HG02943 (cell line): ENCODE results near the gene NBPF11.
A peak's percentile ranks its signal among the peaks of the same experiment; 100 is the strongest.
"Not testable (repeated sequence)": the region's sequence is repeated elsewhere in the genome, so short reads cannot be mapped to it uniquely, and the experiment has no call there.

Source experiments
- ATAC-seq: cut with Tn5 transposase; IDR thresholded peaks from one replicate; pipeline ENCODE4 v1.9.1; 2021; ENCODE audit warnings: mild to moderate bottlenecking, low read depth, moderate library complexity; ENCODE audit not compliant: unreplicated experiment

NBPF11 gene

DNA sequence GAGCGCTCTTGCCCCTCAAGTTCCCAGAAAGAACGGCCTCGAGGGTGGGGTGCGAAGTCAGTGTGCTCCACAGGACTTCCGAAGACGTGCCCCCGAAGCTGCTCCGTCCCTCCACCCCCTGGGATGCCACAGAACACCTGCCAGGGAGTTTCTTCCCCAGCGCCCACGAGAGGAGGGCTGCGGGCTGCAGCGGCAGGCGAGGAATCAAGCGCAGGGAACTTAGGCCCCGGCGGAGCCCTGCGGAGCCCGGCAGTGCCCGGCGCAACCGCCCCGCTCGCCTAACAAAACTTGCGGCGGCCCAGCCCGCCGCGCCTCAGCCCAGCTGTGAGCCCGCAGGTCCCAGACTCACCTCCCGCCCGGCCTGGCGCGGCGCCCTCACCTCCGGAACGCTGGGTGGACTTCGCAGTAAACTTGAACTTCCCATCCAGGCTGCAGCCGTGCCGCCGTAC, 686 bp downstream of the NBPF11 start:
- peak; percentile 32 for ATAC-seq

DNA sequence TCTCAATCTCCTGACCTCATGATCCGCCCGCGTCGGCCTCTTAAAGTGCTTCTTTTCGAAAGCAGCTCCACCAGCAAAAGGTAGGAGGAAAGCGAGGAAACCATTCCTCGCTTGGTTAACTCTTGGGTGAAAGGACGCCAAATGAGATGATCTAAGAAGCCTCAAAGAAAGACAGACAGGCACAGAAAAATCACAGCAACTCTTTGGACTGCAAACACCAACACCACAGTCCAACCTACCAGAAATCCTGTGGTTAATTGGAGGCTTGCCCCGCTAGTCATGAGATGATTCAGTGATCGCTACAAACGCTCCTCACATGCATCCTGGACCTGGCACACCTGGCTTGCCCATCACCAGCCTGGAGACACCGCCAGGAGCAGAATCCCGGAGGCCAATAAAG, 1.1 kb downstream of the NBPF11 start:
- ATAC-seq, result not testable (repeated sequence)

DNA sequence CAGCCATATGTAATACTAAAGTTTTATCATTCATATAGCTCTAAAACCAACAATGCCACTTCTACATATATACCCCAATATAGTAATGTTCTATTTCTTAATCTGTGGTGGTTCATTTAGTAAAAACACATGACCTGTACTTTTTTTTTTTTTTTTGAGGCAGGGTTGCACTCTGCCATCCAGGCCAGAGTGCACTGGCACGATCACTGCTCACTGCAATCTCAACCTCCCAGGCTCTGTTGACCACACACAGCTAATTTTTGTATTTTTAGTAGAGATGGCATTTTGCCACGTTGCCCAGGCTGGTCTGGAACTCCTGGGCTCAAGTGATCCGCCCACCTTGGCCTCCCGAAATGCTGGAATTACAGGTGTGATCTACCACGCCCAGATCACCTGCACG, 2.1 kb downstream of the NBPF11 start:
- not testable (repeated sequence) for ATAC-seq

DNA sequence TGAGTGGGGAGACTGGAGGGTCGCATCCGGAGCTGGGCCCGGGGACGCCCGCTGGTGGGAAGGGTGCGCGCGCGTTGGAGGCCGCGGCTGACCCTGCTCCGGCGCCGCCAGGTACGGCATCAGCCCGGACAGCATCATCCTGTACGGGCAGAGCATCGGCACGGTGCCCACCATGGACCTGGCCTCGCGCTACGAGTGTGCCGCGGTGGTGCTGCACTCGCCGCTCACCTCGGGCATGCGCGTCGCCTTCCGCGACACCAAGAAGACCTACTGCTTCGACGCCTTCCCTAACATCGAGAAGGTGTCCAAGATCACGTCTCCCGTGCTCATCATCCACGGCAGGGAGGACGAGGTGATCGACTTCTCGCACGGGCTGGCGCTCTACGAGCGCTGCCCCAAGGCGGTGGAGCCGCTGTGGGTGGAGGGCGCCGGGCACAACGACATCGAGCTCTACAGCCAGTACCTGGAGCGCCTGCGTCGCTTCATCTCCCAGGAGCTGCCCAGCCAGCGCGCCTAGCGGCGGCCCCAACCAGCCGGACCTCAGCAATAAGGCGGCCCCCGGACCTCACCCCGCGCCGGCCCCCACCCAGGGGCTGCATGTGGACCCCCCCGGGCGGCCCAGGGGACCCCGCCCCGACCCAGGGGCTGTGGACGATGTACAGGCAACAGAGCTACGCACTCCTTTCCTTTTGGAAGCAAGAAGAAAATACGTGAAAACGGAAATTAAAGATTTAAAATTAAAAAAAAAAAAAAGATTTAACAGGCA, 2.8 kb downstream of the NBPF11 start:
- ATAC-seq, result not testable (repeated sequence)

DNA sequence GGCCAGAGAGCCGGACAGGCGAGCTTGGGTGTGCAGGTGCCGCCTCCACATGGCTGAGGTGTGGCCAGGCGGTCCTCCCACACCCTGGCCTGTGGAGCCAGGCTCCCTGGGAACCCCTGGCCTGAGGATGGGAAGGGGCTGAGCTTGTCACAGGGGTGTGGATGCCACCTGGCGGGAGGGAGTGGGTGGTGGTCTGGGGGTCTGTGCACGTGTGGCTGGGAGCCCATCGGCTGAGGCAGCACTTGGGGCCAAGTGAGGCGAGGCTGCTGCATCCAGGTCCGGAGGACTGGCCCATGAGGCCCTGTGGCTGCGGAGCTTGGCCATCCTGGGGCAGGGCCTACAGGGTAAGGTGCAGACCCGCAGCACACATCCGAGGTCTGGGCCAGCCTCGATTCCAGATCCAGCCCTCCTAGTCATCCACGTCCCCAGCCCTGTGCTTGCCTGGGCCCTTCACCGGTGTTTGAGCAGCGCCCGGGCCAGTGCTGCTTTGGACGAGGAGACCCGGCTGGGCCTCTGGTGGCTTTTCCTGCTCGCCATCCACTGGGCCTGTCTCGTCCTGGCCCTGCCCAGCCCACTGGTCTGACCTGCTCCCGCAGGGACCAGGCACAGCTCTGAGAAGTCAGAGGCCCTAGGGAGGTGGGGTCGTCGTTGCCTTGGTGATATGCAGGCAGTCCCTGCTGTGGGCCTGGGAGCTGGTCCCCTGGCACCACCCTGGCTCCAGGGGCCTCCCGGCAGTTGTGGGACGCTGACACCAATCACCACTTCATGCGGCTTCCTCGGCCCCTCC, 4.8 kb downstream of the NBPF11 start:
- ATAC-seq, result not testable (repeated sequence)

DNA sequence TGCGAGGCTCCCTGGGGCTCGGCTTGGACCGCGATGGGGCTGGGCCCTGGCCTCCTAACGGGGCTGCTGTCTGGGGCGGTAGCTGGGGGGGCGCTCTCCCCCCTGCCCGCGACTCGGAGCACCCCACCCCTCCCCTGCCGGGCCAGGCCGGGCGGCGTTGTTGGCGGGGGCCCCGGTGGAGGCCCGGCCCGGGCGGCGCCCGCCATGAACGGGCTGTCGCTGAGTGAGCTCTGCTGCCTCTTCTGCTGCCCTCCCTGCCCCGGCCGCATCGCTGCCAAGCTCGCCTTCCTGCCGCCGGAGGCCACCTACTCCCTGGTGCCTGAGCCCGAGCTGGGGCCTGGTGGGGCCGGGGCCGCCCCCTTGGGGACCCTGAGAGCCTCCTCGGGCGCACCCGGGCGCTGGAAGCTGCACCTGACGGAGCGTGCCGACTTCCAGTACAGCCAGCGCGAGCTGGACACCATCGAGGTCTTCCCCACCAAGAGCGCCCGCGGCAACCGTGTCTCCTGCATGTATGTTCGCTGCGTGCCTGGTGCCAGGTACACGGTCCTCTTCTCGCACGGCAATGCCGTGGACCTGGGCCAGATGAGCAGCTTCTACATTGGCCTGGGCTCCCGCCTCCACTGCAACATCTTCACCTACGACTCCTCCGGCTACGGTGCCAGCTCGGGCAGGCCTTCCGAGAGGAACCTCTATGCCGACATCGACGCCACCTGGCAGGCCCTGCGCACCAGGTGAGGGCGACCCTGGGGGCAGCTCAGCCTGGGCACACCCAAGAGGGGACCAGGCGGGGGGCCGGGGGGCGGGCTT, 5.7 kb downstream of the NBPF11 start:
- not testable (repeated sequence) for ATAC-seq

DNA sequence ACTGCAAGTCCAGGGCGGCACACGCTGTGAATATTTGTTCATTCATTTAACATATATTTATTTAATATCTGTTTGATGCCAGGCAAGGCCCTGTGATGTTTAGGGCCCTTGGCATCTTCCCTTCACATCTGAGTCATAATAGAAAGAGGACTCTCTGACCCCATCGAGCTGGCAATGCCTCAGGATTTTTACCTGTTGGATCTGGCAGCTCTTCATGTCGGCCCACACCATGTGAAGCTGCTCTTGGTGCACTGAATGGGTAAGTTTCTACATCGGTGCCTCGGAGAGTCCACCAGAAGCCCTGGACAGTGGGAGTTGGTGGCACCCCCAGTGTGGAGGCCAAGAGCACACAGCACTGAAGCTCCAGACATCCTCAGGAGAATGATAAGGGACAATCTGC, 8.9 kb downstream of the NBPF11 start:
- ATAC-seq, result not testable (repeated sequence)

DNA sequence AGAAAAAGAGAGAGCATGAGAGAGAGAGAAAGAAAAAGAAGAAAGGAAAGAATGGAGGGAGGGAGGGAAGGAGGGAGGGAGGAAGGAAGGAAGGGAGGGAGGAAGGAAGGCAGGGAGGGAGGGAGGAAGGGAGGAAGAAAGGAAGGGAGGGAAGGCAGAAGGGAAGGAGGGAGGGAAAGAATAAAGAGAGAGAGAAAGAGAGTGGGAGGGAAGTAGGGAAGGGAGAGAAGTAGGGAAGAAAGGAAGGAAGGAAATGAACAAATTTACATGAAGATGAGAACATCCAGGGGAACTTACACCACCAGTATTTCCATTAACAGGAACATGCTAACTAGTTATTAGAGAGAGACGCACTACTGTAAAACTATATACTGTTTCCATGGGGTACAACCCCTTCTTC, 10.1 kb downstream of the NBPF11 start:
- ATAC-seq, result not testable (repeated sequence)

DNA sequence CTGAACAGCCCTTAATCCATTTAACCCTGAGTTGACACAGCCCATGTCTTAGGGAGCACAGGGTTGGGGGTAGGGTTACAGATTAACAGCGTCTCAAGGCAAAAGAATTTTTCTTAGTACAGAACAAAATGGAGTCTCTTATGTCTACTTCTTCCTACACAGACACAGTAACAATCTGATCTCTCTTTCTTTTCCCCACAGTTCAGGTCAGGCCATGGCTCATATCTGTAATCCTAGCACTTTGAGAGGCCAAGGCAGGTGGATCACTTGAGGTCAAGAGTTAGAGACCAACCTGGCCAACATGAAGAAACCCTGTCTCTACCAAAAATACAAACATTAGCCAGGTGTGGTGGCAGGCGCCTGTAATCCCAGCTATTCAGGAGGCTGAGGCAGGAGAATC, 13.5 kb downstream of the NBPF11 start:
- ATAC-seq, result not testable (repeated sequence)

DNA sequence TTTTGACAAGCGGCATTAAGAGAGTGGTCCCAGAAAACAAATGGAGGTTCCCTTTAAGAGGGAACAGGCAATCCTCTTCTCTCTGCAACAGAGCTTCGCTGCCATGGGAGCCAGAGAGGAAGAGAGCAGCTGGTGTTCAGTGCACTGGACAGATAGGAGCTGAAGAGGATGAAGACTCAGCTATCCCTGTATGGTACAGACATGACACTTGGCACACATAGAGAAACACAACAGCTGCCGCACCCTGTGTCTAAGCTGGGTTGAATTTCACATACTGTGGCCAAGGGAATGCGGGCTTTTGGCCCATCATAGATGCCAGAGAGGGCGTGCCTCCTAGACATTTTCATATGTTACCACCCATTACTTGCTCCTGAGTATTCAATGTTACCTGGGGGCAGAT, 29.7 kb downstream of the NBPF11 start:
- ATAC-seq, result not testable (repeated sequence)

DNA sequence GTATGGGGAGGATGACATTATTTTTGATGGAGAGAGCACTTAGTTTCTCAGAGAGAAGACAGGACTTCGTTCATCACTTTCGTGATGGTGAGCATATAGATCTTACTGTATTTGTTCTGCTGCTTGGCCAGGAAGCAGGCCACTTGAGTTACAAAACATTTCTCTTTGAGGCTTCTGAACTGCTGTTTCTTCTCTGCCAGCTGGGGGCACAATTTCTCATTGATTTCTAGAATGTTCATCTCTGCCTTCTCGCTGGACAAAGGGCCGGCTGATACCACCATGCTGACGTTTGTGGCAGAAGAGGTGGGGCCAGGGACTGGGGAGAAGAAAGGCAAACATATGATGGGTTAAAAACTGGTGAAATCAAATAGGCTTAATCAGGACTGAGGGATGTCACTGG, 31.7 kb downstream of the NBPF11 start:
- not testable (repeated sequence) for ATAC-seq

DNA sequence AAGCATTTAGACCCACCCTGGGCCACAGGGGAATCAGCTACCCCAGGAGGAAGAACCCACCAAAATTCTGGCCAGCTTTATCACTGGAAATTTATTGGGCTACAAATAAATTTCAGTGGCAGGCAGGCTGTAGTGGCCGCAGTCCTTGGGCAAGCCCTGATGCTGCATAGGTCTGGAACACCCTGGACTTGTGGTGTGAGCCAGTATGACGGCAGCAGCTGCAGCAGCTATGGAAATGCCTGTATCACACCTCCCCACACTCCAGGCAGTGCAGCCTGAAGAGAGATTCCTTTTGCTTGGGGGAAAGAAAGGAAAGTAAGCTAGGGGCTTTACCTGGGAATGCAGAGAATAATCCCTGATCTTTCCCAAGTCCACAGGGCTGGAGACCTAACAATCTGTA, 56.3 kb downstream of the NBPF11 start:
- ATAC-seq, result not testable (repeated sequence)

DNA sequence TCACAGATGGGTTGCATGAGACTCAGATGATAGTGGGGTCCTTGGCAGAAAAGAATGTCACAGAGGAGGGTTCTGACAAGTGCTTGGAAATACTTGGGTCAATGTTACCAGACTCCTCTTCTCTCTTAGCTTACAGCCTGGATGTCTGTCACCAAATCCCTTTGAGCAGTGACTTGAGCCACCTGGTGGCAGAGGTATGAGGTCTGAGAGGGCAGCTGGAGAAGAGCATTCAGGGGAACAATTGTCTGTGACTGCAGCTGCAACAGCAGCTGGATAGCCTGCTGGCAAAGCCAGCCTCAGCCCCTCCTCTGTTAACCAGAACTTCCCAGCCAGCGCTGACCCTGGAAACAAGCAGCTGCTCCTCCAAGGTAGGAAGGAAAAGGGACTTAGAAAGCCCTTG, 65.9 kb downstream of the NBPF11 start:
- ATAC-seq, result not testable (repeated sequence)

DNA sequence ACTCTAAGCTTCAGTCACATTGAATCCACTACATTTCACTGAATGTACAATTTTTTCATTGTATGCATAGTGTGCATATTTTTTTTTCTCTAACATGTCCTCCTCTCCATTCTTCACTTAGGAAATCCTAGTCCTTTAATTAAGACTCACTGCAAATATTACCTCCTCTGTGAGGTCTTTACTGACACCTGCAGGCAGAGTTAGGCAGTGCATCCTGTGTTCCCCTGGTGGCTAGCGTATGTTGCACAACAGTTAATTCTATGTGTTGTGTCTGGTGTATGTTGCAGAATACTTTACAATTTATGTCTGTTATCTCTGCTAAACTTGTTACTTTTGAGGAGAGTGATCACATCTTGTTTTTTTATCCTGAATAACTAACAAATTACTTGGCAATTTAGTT, 70.9 kb downstream of the NBPF11 start:
- not testable (repeated sequence) for ATAC-seq

DNA sequence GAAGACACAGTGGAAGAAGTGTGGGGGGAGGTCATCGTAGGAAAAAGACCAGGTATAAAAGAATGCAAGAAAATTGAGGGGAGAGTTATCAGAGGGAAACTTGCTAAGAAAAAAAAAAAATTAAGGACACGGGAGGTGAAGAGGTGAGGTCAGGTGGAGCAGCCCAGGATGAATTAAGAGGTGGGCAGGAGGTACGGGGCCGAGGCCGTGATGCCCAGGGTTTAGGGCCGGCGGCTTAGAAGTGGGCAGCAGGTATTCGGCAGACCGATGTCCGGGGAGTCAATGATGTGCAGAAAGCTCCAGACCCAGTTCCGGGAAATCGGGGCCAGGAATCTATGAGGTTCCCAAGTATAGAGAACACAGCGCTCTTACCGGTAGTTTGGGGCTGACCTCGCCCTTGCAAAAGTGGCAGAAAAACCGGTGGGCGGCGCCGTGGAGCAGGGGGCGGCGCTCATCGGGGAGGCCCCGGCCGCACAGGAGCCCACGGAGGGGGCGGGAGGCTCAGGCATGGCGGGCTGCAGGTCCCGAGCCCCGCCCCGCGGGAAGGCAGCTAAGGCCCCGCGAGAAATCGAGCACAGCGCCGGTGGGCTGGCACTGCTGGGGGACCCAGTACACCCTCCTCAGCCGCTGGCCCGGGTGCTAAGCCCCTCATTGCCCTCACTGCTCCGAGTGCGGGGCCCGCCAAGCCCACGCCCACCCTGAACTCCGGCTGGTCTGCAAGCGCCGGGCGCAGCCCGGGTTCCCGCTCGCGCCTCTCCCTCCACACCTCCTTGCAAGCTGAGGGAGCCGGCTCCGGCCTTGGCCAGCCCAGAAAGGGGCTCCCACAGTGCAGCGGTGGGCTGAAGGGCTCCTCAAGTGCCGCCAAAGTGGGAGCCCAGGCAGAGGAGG, 73.2 kb downstream of the NBPF11 start:
- not testable (repeated sequence) for ATAC-seq

DNA sequence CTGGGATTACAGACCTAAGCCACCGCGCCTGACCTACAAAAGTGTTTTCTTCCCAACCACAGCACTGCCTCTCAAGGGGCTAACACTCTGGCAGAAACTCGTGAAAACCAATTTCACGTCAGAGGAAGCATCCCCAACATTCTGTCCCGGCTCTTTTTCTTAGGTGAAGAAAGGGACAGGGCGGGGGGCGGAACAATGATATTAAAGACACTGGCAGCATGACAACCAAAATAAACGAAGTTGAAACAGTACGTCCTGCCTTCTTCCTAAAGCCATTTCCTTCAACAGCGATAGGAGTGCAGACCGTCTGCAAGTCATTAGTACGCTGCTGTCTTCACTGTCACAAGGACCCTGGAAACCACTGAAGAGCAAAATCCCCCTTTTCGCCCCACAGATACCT, 74.0 kb downstream of the NBPF11 start:
- ATAC-seq, result not testable (repeated sequence)

DNA sequence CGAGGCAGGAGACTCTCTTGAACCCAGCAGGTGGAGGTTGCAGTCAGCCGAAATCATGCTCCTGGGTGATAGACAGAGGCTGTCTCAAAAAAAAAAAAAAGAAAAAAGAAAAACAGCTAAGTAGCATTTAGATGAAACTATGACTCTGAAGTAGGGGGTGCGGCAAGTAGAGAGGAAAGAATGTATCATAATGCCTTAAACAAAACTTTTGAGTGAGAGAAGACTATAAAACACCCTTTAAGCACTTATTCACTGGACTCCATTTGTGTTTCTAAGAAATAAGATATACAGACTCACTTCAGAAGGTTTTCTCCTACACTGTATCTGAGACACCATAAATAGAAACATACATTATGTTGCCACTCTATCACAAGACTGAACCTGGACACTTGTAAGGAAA, 74.6 kb downstream of the NBPF11 start:
- not testable (repeated sequence) for ATAC-seq

DNA sequence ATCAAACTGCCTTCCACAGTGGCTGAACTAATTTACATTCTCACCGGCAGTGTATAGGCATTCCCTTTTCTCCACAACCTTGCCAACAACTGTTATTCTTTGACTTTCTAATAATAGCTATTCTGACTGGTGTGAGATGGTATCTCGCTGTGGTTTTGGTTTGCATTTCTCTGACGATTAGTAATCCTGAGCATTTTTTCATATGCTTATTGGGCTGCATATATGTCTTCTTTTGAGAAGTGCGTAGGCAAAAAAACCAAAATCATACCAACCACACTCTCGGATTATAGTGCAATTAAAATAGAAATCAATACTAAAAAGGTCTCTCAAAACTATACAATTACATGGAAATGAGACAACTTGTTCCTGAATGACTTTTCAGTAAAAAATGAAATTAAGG, 78.7 kb downstream of the NBPF11 start:
- not testable (repeated sequence) for ATAC-seq

DNA sequence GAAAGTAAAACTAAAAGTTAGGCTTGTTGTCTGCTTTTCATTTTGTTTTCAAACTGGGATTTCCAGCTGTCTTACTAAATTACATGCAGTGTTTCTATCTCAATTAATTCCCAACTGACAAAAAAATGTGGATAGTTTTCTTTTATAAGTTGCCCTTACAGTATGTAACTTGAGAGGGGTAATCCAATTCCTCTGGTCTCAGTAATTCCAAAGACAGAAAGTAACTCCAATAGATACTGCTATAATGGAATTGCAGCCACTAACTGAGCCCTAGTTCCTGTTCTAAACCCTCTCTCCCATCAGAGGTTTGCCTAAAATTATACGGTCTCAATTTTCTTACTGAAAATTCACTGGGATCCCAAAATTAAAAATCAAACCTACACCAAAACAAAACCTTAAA, 83.5 kb downstream of the NBPF11 start:
- not testable (repeated sequence) for ATAC-seq

DNA sequence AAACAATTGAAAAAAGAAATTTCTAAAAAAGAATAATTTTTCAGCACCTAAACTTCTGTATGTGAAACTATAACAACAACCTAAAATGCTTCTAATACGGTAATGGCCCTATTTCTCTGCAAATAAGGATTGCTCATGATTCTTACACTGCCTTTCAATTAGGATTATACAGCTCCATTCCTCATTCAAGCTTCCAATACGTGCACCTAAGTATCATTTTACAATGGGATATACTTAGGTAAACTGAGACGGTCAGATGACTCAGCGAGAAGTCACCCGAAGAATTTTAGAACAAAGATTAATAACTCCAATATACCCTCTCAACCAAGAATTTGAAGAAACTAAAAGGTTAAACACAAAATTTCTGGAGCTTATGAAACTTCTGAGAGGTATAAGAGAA, 83.9 kb downstream of the NBPF11 start:
- ATAC-seq, result not testable (repeated sequence)
